ENCODE data around the gene KMT5B.

- TF ChIP-seq, protein P1, sequence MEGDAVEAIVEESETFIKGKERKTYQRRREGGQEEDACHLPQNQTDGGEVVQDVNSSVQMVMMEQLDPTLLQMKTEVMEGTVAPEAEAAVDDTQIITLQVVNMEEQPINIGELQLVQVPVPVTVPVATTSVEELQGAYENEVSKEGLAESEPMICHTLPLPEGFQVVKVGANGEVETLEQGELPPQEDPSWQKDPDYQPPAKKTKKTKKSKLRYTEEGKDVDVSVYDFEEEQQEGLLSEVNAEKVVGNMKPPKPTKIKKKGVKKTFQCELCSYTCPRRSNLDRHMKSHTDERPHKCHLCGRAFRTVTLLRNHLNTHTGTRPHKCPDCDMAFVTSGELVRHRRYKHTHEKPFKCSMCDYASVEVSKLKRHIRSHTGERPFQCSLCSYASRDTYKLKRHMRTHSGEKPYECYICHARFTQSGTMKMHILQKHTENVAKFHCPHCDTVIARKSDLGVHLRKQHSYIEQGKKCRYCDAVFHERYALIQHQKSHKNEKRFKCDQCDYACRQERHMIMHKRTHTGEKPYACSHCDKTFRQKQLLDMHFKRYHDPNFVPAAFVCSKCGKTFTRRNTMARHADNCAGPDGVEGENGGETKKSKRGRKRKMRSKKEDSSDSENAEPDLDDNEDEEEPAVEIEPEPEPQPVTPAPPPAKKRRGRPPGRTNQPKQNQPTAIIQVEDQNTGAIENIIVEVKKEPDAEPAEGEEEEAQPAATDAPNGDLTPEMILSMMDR (conservative IDR thresholded peaks at IDR 0.05), result no peak
- no peak for TF ChIP-seq EZH2 (IDR thresholded peaks at IDR 0.05; ENCODE audit: low read depth)
Observed at GRCh38 chr11:68256331-68256741, 43.2 kb upstream of the KMT5B start.

All from PC-9 (cell line).